Urothelium cell line (cell line): Measurements from ENCODE around the gene ATAD1.
"Not testable (repeated sequence)": the region's sequence is repeated elsewhere in the genome, so short reads cannot be mapped to it uniquely, and the experiment has no call there.

Source experiments
- DNase-seq: peaks from one replicate; pipeline ENCODE4 v3.0.0; 2011; ENCODE audit warnings: low spot score, mixed read lengths
- FAIRE-seq: peaks from 2 replicates; lab custom pipeline; 2011; peaks lifted over from hg19 to GRCh38; lab: Jason Lieb, UNC

The ATAD1 gene

GRCh38 chr10:87804939-87805569 lies 13.0 kb downstream of the ATAD1 start:
- no peak for FAIRE-seq
- no peak for DNase-seq

GRCh38 chr10:87803831-87804230 lies 14.2 kb downstream of the ATAD1 start:
- DNase-seq (no peak), FAIRE-seq (no peak)

- no peak for DNase-seq
- FAIRE-seq, result no peak
Measured at GRCh38 chr10:87803328-87803727, 14.7 kb downstream of the ATAD1 start.

- not testable (repeated sequence) for DNase-seq, FAIRE-seq
Measured at GRCh38 chr10:87801813-87802435, 16.1 kb downstream of the ATAD1 start.

GRCh38 chr10:87799860-87800259 lies 18.2 kb downstream of the ATAD1 start:
- FAIRE-seq, result no peak
- no peak for DNase-seq

GRCh38 chr10:87798082-87798481 lies 19.9 kb downstream of the ATAD1 start:
- no peak for FAIRE-seq
- no peak for DNase-seq

GRCh38 chr10:87794285-87794684 lies 23.7 kb downstream of the ATAD1 start:
- DNase-seq (no peak), FAIRE-seq (no peak)

- no peak for DNase-seq
- no peak for FAIRE-seq
Measured at GRCh38 chr10:87790185-87790584, 27.8 kb downstream of the ATAD1 start.

GRCh38 chr10:87786421-87786820 lies 31.6 kb downstream of the ATAD1 start:
- DNase-seq (no peak), FAIRE-seq (no peak)

GRCh38 chr10:87782721-87783120 lies 35.3 kb downstream of the ATAD1 start:
- no peak for FAIRE-seq
- DNase-seq, result no peak

GRCh38 chr10:87781545-87781944 lies 36.5 kb downstream of the ATAD1 start:
- no peak for DNase-seq
- FAIRE-seq, result no peak

- FAIRE-seq, result no peak
Measured at GRCh38 chr10:87776328-87776727, 41.7 kb downstream of the ATAD1 start.

GRCh38 chr10:87775766-87776165 lies 42.3 kb downstream of the ATAD1 start:
- FAIRE-seq (no peak), DNase-seq (no peak)

More at GRCh38 chr10:87776328-87776727, 41.7 kb downstream of the ATAD1 start:
- no peak for DNase-seq

- DNase-seq (peak; percentile 7), FAIRE-seq (no peak)
Measured at GRCh38 chr10:87771871-87772500, 46.0 kb downstream of the ATAD1 start.

- DNase-seq, result peak; percentile 12
- FAIRE-seq, result no peak
Measured at GRCh38 chr10:87767253-87767652, 50.8 kb downstream of the ATAD1 start.

- FAIRE-seq (no peak), DNase-seq (no peak)
Measured at GRCh38 chr10:87765666-87766376, 52.2 kb downstream of the ATAD1 start.

- DNase-seq (no peak), FAIRE-seq (no peak)
Measured at GRCh38 chr10:87764072-87764934, 53.7 kb downstream of the ATAD1 start.

- DNase-seq (no peak), FAIRE-seq (no peak)
Measured at GRCh38 chr10:87763086-87763861, 54.8 kb downstream of the ATAD1 start.

GRCh38 chr10:87761892-87762291 lies 56.1 kb downstream of the ATAD1 start:
- peak; percentile 5 for DNase-seq
- FAIRE-seq, result no peak

- FAIRE-seq (no peak), DNase-seq (no peak)
Measured at GRCh38 chr10:87761153-87761552, 56.9 kb downstream of the ATAD1 start.
